ENCODE results near the gene CHD6. TPM values are rescaled to one million over a fixed set of nuclear protein-coding genes. Genes with fewer than 3 reads are reported as not detected.

Gene CHD6
- total and polyA plus RNA-seq, 2 experiments from 2014 or later = 41.0 to 158 TPM

DNA sequence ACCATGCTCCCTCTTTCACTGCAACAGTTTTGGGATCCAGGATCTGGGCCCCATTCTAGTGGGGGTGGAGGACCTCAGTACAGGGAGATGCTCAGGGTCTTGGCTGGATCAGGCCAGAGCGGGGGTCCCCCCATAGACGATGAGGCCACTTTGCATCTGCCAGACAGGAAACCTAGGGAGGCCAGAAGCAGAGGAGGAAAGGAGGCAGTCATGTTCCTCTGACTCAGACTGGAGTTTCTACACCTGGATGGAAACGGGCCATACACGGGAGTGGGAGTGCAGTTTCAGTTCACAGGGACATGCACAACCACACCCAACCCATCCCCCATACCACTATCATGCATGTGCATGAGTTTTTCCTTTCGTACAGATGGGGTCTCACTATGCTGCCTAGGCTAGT is 248.0 kb downstream of the CHD6 start (continued):
- TF ChIP-seq, protein P1, sequence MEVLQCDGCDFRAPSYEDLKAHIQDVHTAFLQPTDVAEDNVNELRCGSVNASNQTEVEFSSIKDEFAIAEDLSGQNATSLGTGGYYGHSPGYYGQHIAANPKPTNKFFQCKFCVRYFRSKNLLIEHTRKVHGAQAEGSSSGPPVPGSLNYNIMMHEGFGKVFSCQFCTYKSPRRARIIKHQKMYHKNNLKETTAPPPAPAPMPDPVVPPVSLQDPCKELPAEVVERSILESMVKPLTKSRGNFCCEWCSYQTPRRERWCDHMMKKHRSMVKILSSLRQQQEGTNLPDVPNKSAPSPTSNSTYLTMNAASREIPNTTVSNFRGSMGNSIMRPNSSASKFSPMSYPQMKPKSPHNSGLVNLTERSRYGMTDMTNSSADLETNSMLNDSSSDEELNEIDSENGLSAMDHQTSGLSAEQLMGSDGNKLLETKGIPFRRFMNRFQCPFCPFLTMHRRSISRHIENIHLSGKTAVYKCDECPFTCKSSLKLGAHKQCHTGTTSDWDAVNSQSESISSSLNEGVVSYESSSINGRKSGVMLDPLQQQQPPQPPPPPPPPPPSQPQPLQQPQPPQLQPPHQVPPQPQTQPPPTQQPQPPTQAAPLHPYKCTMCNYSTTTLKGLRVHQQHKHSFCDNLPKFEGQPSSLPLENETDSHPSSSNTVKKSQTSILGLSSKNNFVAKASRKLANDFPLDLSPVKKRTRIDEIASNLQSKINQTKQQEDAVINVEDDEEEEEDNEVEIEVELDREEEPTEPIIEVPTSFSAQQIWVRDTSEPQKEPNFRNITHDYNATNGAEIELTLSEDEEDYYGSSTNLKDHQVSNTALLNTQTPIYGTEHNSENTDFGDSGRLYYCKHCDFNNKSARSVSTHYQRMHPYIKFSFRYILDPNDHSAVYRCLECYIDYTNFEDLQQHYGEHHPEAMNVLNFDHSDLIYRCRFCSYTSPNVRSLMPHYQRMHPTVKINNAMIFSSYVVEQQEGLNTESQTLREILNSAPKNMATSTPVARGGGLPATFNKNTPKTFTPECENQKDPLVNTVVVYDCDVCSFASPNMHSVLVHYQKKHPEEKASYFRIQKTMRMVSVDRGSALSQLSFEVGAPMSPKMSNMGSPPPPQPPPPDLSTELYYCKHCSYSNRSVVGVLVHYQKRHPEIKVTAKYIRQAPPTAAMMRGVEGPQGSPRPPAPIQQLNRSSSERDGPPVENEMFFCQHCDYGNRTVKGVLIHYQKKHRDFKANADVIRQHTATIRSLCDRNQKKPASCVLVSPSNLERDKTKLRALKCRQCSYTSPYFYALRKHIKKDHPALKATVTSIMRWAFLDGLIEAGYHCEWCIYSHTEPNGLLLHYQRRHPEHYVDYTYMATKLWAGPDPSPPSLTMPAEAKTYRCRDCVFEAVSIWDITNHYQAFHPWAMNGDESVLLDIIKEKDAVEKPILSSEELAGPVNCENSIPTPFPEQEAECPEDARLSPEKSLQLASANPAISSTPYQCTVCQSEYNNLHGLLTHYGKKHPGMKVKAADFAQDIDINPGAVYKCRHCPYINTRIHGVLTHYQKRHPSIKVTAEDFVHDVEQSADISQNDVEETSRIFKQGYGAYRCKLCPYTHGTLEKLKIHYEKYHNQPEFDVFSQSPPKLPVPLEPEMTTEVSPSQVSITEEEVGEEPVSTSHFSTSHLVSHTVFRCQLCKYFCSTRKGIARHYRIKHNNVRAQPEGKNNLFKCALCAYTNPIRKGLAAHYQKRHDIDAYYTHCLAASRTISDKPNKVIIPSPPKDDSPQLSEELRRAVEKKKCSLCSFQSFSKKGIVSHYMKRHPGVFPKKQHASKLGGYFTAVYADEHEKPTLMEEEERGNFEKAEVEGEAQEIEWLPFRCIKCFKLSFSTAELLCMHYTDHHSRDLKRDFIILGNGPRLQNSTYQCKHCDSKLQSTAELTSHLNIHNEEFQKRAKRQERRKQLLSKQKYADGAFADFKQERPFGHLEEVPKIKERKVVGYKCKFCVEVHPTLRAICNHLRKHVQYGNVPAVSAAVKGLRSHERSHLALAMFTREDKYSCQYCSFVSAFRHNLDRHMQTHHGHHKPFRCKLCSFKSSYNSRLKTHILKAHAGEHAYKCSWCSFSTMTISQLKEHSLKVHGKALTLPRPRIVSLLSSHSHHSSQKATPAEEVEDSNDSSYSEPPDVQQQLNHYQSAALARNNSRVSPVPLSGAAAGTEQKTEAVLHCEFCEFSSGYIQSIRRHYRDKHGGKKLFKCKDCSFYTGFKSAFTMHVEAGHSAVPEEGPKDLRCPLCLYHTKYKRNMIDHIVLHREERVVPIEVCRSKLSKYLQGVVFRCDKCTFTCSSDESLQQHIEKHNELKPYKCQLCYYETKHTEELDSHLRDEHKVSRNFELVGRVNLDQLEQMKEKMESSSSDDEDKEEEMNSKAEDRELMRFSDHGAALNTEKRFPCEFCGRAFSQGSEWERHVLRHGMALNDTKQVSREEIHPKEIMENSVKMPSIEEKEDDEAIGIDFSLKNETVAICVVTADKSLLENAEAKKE (CRISPR knock-in tag; IDR thresholded peaks at IDR 0.05) = no peak
- TF ChIP-seq NANOG (IDR thresholded peaks at IDR 0.05; ENCODE audit: borderline replicate concordance) = no peak
- TF ChIP-seq, protein P2, sequence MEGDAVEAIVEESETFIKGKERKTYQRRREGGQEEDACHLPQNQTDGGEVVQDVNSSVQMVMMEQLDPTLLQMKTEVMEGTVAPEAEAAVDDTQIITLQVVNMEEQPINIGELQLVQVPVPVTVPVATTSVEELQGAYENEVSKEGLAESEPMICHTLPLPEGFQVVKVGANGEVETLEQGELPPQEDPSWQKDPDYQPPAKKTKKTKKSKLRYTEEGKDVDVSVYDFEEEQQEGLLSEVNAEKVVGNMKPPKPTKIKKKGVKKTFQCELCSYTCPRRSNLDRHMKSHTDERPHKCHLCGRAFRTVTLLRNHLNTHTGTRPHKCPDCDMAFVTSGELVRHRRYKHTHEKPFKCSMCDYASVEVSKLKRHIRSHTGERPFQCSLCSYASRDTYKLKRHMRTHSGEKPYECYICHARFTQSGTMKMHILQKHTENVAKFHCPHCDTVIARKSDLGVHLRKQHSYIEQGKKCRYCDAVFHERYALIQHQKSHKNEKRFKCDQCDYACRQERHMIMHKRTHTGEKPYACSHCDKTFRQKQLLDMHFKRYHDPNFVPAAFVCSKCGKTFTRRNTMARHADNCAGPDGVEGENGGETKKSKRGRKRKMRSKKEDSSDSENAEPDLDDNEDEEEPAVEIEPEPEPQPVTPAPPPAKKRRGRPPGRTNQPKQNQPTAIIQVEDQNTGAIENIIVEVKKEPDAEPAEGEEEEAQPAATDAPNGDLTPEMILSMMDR (conservative IDR thresholded peaks at IDR 0.05; ENCODE audit: low read depth in 2 of 2) = no peak

DNA sequence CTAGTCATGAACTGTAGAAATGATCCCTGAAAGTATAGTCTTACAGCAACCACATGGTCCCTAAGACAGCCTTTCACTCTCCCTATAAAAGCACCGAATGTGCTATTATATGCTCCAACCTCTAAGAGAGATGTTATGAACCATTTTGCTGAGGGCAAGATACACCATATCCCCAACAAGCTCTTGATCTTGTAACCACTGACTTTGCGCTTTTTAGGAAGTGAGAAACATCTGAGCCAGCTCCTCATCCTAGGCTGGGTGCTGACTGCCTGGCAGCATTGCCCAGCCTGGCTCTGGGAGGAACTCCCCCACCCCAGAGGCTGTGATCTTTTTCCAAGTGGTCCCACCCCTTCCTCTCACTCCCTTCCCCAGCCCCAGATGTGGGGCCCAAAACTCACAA is 248.5 kb downstream of the CHD6 start:
- H3K4me3 ChIP-seq = no peak overlapping the region
- H3K79me2 ChIP-seq (replicated peaks; ENCODE audit: insufficient read depth) = no peaks in the 10 kb centered on the region
- H3K36me3 Mint-ChIP-seq (ENCODE audit: low read depth) = peaks cover 16% of the 10 kb centered on the region
- H3K36me3 ChIP-seq (ENCODE audit: insufficient read depth) = no peaks in the 10 kb centered on the region
- H4K20me1 ChIP-seq (replicated peaks; ENCODE audit: insufficient read depth) = no peaks in the 10 kb centered on the region
- peaks cover 11% of the 10 kb centered on the region for H3K4me1 Mint-ChIP-seq
- H3K27me3 Mint-ChIP-seq (ENCODE audit: insufficient read depth, low read depth, poor library complexity) = peaks cover 40% of the 10 kb centered on the region
- H3K4me2 ChIP-seq = no peak overlapping the region
- no peak for TF ChIP-seq ZNF114 (CRISPR knock-in tag; IDR thresholded peaks at IDR 0.05)
- no peak for TF ChIP-seq POLR2AphosphoS5 (IDR thresholded peaks at IDR 0.05; ENCODE audit: low read depth)
- TF ChIP-seq EZH2 (IDR thresholded peaks at IDR 0.05; ENCODE audit: low read depth, unreplicated experiment) = no peak
- TF ChIP-seq, protein P2 (conservative IDR thresholded peaks at IDR 0.05; ENCODE audit: low read depth in 2 of 2) = no peak
- TF ChIP-seq STAT1 (IDR thresholded peaks at IDR 0.05; ENCODE audit: unreplicated experiment) = no peak
- TF ChIP-seq, protein P3, sequence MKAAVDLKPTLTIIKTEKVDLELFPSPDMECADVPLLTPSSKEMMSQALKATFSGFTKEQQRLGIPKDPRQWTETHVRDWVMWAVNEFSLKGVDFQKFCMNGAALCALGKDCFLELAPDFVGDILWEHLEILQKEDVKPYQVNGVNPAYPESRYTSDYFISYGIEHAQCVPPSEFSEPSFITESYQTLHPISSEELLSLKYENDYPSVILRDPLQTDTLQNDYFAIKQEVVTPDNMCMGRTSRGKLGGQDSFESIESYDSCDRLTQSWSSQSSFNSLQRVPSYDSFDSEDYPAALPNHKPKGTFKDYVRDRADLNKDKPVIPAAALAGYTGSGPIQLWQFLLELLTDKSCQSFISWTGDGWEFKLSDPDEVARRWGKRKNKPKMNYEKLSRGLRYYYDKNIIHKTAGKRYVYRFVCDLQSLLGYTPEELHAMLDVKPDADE (IDR thresholded peaks at IDR 0.05) = no peak
- TF ChIP-seq JUNB (IDR thresholded peaks at IDR 0.05; ENCODE audit: unreplicated experiment) = no peak
- no peak for TF ChIP-seq EZH2phosphoT487 (IDR thresholded peaks at IDR 0.05; ENCODE audit: unreplicated experiment)
- H3K4me3 Mint-ChIP-seq = no peak overlapping the region
- no peaks in the 10 kb centered on the region for H3K9me2 ChIP-seq (ENCODE audit: insufficient read depth)
- H3K4me1 ChIP-seq (ENCODE audit: insufficient read depth) = peaks cover 5% of the 10 kb centered on the region; the same call in 1 of the 2 replicates
- H2AFZ ChIP-seq = no peak overlapping the region
- peaks cover 7% of the 10 kb centered on the region; the same call in 1 of the 2 replicates for H3F3A ChIP-seq (replicated peaks; ENCODE audit: low read depth)
- no peak overlapping the region for H3K27ac Mint-ChIP-seq
- ATAC-seq = no peak
- H3K27ac ChIP-seq (ENCODE audit: low read depth) = no peak overlapping the region
- peaks cover 50% of the 10 kb centered on the region for H3K27me3 ChIP-seq (ENCODE audit: insufficient read depth)
- DNase-seq (ENCODE audit: low spot score) = no peak
- peaks cover 25% of the 10 kb centered on the region for H3K9me3 Mint-ChIP-seq
